Measurements from ENCODE around the gene MON2. TPM values are rescaled to one million over a fixed set of nuclear protein-coding genes. Genes with fewer than 3 reads are reported as not detected.
A peak's percentile ranks its signal among the peaks of the same experiment; 100 is the strongest.

MON2 gene
- total RNA-seq, 1 donor from 2014 or later: 62.3 TPM

GRCh38 chr12:62640910-62641448 lies 174.4 kb downstream of the MON2 start:
- Histone ChIP-seq H3K36me3 (no peaks in the 10 kb centered on the region), H3K4me3 (no peak overlapping the region), H3F3A (ENCODE audit: low read depth) (peaks cover 7% of the 10 kb centered on the region), H3K4me2 (no peak overlapping the region), H3K9me3 (ENCODE audit: low read depth) (no peaks in the 10 kb centered on the region), H3K4me1 (peaks cover 42% of the 10 kb centered on the region), H3K27me3 (no peaks in the 10 kb centered on the region), H3K79me2 (ENCODE audit: low read depth) (no peaks in the 10 kb centered on the region), H3K9ac (no peak overlapping the region), H3K27ac (no peak overlapping the region), H2AFZ (replicated peaks) (peak overlapping the region; percentile 63), H4K20me1 (ENCODE audit: low read depth) (no peaks in the 10 kb centered on the region)
- peaks cover 2% of the 10 kb centered on the region for H3K9me3 Mint-ChIP-seq
- no peak for DNase-seq (ENCODE audit: low spot score)
- peak overlapping the region; percentile 21 for H3K27ac Mint-ChIP-seq
- peaks cover 9% of the 10 kb centered on the region for H3K36me3 Mint-ChIP-seq
- H3K27me3 Mint-ChIP-seq (ENCODE audit: insufficient read depth, low read depth): peaks cover 2% of the 10 kb centered on the region
- TF ChIP-seq EZH2 (IDR thresholded peaks at IDR 0.05) (no peak), EZH2phosphoT487 (IDR thresholded peaks at IDR 0.05) (no peak), CTCF (IDR thresholded peaks at IDR 0.05) (no peak)
- no peak overlapping the region for H3K4me3 Mint-ChIP-seq
- peaks cover 33% of the 10 kb centered on the region for H3K4me1 Mint-ChIP-seq

- H3K4me1 Mint-ChIP-seq: peaks cover 45% of the 10 kb centered on the region
- H3K4me3 ChIP-seq: no peak overlapping the region
- no peaks in the 10 kb centered on the region for H3K79me2 ChIP-seq (ENCODE audit: low read depth)
- no peaks in the 10 kb centered on the region for H3K36me3 ChIP-seq
- no peak overlapping the region for H2AFZ ChIP-seq (replicated peaks)
- no peak overlapping the region for H3K9ac ChIP-seq
- H3K27ac Mint-ChIP-seq: no peak overlapping the region
- no peaks in the 10 kb centered on the region for H3K27me3 ChIP-seq
- TF ChIP-seq EZH2 (IDR thresholded peaks at IDR 0.05): no peak
- no peak for TF ChIP-seq CTCF (IDR thresholded peaks at IDR 0.05)
- no peak for TF ChIP-seq EZH2phosphoT487 (IDR thresholded peaks at IDR 0.05)
- H3K27ac ChIP-seq: no peak overlapping the region
- H3K4me2 ChIP-seq: no peak overlapping the region
- H3K27me3 Mint-ChIP-seq (ENCODE audit: insufficient read depth, low read depth): peaks cover 2% of the 10 kb centered on the region
- H4K20me1 ChIP-seq (ENCODE audit: low read depth): no peaks in the 10 kb centered on the region
- no peaks in the 10 kb centered on the region for H3K9me3 ChIP-seq (ENCODE audit: low read depth)
- H3K4me3 Mint-ChIP-seq: no peak overlapping the region
- DNase-seq (ENCODE audit: low spot score): no peak
- peaks cover 22% of the 10 kb centered on the region for H3K36me3 Mint-ChIP-seq
- H3K9me3 Mint-ChIP-seq: peaks cover 8% of the 10 kb centered on the region
- peaks cover 40% of the 10 kb centered on the region for H3K4me1 ChIP-seq
- peaks cover 7% of the 10 kb centered on the region for H3F3A ChIP-seq (ENCODE audit: low read depth)
These were observed 175.9 kb downstream of the MON2 start for GRCh38 chr12:62642486-62642885.

DNA sequence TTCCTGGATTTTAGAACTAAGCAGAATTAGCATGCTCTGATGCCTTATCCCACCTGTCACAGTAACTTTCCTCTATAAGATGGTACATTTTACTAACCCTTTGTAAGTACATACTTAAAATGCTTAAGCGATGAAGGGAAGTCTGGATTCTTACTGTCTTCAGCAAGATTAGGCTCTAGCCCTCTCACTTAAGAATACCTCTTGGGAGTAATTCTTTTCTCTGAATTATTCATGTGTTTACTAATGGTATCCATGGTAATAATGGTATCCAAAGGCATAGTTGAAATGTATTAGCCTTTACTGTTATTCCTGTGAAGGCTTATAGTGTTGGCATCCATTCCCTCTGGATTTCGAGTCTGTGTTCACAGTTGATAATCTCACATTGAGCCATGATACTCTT lies 176.9 kb downstream of the MON2 start:
- DNase-seq (ENCODE audit: low spot score): no peak
- H3K27me3 Mint-ChIP-seq (ENCODE audit: insufficient read depth, low read depth): peaks cover 4% of the 10 kb centered on the region
- no peaks in the 10 kb centered on the region for H3K79me2 ChIP-seq (ENCODE audit: low read depth)
- H3K4me3 ChIP-seq: no peak overlapping the region
- TF ChIP-seq EZH2 (IDR thresholded peaks at IDR 0.05): no peak
- TF ChIP-seq CTCF (IDR thresholded peaks at IDR 0.05): no peak
- TF ChIP-seq EZH2phosphoT487 (IDR thresholded peaks at IDR 0.05): no peak
- H3F3A ChIP-seq (ENCODE audit: low read depth): peaks cover 7% of the 10 kb centered on the region
- H4K20me1 ChIP-seq (ENCODE audit: low read depth): no peaks in the 10 kb centered on the region
- no peak overlapping the region for H3K4me2 ChIP-seq
- H2AFZ ChIP-seq (replicated peaks): no peak overlapping the region
- peaks cover 31% of the 10 kb centered on the region for H3K36me3 Mint-ChIP-seq
- H3K4me1 Mint-ChIP-seq: peaks cover 47% of the 10 kb centered on the region
- no peaks in the 10 kb centered on the region for H3K9me3 ChIP-seq (ENCODE audit: low read depth)
- H3K27me3 ChIP-seq: no peaks in the 10 kb centered on the region
- H3K9ac ChIP-seq: no peak overlapping the region
- no peak overlapping the region for H3K4me3 Mint-ChIP-seq
- no peaks in the 10 kb centered on the region for H3K36me3 ChIP-seq
- H3K9me3 Mint-ChIP-seq: peaks cover 14% of the 10 kb centered on the region
- peaks cover 40% of the 10 kb centered on the region for H3K4me1 ChIP-seq
- no peak overlapping the region for H3K27ac ChIP-seq
- H3K27ac Mint-ChIP-seq: no peak overlapping the region

Measured in neural progenitor cell (in vitro differentiated cells).